ENCODE measurements around the gene THADA.

Gene THADA

DNA sequence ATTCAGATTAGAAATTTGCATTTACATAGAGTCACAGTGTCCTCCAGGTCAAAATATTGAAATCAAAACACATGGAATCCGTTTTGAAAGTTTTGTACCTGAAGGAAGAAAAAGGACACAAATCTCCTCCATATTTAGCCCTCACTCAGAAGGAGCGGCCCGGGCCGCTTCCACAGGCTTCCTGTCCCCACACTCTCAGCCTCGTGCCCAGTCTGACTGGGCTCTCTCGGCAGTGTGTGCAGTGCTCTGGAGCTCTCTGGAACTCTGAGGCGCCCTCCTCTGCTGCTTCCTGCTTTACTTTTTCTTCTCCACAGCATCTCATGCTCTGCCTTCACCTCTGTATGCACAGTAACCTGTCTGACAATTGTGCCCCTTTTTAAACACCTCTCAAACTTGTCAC, 347.2 kb downstream of the THADA start:
- no peak for DNase-seq (ENCODE audit: low read depth)

DNA sequence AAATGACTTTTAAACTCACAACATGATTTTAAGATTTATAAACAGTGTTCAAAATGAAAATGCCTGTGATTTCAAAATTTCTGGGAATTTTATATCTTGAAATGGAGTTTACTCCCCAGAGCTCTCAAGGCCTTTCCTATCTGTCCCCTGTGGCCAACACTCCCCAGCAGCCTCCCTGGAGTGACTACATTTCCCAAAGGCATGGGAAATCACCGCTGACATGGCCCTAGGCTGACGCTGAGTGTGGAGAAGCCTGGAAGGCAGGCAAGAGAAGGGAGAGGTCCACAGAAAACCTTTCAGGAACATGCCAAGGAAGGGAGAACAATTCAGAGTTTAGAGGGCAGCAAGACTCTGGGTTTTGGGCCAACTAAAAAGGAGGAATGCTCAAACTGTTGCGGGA, 349.2 kb downstream of the THADA start:
- DNase-seq (ENCODE audit: low read depth), result no peak

DNA sequence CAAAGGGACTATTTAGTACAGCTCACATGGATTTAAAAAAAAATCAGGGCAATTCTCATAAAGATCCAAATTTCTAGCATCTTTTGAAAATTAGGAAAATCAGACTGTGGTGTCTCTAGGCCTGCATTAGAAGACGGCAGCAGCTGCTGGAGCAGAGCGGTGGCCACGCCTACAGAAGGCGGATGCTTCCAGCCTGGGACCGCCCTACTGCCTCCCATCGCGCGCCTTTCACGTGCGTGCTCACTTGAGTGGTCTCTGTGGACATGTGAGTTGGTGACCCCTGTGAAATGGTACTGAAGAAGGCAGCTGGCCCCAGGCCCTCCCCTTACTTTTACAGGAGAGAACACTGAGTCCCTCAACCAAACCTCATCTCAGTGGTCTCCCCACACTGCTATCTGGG, 354.3 kb downstream of the THADA start:
- DNase-seq (ENCODE audit: low read depth), result no peak

DNA sequence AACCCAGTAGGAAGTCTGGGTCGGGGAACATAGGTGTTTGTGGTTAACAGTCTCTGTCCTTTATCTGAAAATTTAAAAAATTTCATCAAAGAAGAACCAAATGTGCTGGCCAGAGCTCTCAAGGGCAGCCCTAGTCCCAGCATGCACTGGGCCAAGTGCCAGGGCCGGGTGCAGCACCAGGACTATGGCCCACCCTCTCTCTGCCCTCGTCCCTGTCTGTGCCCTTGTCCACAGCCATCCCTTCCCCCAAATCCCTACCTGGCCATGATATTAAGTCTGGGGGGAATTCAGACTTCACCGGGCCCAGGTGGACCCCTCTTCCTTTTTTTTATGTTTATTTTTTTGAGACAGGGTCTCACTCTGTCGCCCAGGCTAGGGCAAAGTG, 355.1 kb downstream of the THADA start:
- no peak for DNase-seq (ENCODE audit: low read depth)

DNA sequence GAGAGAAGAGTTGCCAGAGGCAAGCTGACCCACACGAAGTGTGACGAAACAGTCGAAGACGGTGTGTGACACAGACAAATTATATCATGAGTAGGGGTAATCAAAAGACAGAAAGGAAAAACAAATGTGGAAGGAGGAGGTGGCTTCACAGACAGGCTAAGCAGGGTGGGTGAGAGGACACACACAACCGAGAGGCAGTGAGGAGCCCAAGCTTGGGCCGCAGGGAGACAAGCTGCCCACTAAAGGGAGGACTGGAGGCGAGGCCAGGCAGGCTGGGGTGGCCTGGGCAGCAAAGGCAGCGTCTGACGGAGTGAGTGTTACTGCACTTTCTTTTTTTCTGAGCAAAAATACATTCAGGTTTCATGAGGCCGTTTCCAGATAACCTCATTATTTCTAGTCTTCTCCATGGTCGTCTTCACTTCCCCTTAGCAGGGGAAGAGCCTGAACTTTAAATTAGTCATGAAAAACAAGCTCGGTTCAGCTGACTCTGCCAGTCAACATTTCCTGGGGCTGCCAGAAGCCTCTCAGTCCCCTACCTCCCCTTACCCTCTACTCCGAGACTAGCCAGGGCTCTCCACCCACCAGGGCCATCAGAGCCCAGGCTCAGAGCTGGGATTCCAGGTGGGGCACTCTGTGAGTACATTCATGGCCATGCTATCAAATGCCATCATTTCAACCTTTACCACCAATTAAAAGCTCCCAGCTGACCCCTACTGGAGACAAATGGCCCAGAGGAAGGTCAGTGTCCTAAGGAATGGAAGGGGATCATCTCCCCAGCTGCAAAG, 355.7 kb downstream of the THADA start:
- DNase-seq (ENCODE audit: low read depth), result no peak

DNA sequence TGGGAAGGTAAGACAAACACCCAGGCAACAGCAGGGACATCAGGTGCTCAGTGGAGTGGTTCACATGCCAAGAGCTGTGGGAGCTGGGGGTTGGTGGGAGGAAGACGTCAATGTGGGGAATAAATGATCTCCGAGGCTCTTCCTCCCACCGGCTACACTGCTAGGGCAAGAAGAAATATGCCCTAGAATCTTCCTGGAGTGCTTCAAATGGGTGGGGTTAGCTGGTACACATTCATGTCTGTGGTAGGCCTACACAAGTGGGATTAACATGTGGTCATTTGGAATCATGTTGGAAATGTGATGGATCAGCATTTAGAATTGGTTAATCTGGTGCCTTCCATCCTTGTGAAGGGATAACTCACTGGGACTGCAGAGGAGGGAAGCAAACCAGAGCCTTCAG, 357.0 kb downstream of the THADA start:
- DNase-seq (ENCODE audit: low read depth), result no peak

DNA sequence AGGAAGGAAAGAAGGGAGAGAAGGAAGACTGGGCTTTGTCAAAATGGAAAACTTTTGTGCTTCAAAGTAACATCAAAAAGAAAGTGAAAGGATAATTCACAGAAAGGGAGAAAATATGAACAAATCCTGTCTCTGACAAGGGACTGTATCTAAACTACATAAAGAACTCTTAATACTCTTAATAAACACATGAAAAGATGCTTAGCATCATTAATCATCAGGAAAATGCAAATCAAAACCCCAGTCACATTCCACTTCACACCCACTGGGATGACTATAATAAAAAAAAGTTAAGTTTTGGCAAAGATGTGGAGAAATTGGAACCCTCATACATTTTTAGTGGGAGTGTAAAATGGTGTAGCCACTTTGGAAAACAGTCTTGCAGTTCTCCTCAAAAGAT, 357.7 kb downstream of the THADA start:
- DNase-seq (ENCODE audit: low read depth), result no peak

DNA sequence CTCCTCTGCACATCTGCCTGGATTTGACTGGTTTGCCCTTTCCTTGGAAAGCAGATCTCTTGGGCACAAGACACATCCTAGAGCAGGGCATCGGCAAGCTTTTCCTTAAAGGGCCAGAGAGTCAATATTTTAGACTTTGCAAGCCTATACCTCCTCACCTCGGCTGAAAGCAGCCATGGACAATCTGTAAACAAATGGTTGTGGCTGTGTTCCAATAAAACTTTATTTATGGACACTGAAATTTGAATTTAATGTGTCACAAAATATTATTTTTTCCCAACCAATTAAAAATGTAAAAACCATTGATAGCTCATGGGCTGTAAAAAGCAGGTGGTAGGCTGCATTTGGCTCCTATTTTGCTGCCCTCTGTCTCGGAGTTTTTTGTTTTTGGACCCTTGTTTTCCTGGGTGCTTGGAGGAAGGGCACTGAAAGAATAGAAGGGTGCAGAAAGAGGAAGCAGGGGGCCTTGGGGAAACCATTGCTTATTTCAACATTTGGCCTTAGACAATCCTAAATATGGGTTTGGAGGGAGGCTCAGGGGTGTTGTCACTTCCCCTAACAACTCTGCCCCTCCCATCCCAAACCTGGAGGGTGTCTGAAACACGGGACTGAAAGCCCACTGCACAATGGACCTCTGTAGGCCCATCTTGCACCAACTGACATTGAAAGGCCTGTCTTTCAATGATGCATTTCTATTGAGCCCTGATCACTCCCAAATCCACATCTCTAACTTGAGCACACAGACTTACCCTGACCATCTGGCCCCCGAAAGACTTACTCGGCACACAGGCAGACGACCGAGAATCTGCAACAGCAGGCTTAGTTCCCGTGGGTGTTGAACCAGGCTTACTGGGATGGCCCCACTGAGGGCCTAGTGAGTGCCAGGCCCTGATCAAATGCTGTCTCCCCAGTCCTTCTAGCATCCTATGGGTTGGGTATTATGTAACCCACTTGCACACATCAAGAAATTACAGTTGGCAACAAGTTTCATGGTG, 362.3 kb downstream of the THADA start:
- no peak for DNase-seq (ENCODE audit: low read depth)

DNA sequence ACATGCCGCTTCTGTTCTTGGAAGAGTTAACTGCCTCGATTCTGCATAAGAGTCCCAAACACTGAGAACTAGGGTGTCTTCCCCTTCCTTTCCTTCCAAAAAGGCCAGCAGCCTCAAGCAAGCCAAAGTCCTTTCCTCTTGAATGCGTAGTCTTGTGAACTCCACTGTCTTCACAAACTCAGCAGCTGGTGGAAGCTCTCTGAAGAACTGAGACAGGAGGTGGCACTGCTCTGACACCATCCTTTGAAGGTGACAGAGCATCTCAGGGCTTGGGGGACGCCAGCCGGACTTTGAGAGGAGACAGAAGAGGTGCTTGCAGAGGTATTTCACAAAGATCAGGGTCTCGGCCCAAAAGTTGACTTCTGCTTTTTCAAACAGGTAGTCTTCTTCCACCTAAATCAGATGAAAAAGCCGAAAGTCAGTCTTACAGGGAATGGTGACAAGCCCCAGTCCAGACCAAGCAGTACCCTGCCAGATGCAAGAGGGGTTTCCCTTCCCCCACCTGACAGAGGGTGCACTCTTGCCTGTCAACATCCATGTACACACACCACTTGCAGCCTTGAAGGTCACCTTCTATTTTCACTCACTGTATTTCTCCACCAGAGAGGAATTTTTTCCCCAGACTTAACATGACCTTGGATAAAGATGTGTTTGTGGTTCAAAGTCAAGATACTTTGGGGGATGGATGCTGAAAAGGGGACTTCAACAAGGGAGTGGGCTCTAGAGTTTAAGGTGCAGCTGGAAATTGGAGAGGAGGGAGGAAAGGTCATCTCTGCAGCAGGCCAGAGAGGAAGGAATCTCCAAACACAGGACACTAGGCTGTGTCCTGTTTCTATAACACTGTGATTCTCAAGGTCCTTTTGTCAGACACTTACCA, 364.6 kb downstream of the THADA start:
- DNase-seq (ENCODE audit: low read depth), result no peak

DNA sequence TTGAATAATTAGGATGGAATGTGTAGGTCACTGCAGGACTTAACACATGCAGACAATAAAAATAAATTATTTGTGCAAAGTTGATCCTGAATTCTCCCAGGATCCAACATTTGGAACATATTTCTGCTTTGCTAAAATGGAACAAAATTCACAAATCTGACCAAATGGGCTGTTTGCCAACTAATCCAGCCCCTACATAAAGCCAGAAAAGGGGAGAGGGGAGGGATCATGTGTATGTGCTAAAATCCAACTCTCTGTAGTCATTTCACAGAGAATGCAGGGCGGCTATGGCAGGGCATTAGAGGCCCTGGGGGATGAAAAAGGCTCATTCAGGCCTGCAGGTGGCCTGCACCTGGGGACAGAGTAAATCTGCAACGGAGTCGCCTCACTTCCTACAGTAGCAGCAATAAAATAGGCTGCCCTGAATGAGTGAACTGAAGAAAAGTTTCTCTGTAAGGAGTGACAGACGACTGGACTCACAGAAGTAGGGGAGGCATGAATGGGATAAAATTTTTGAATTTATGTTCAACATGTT, 365.4 kb downstream of the THADA start:
- DNase-seq (ENCODE audit: low read depth), result no peak

DNA sequence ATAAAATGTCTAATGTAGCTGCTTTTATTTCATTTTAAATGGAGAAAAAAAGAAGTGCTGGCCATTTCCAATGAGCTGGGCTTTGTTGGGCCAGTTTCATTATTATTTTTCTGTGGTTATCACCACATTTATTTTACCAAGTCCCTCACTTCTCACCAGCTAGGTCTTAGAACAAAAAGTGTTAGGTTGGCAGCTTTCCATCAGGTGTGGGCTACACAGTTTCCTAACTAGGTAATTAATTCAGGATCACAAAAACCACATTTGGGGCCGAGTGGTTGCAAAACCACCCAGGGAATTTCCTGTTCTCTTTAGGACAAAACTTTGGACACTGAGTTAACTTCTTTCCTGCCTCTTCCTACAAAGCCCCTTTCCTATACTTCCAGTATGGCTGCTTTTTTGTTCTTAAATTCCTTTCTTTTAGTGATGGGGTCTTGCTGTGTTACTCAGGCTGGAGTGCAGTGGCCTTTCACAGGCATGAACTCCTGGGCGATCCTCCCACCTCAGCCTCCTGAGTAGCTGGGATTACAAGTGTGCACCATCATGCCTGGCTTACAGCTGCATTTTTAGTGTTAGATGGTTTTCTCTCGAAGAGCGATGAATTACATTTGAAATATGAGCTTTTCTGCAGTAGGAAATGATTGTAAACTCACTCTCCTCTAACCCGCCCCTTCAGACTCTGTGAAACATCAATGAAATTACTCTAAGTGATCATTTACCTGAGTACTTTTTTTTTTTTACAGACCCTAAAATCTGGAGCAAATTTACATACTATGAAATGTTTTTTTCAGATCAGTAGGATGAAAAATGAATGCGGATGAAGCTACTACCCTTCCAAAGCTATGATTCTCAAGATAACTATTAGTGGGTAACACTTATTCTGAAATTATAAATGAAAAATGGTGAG, 366.8 kb downstream of the THADA start:
- no peak for DNase-seq (ENCODE audit: low read depth)

DNA sequence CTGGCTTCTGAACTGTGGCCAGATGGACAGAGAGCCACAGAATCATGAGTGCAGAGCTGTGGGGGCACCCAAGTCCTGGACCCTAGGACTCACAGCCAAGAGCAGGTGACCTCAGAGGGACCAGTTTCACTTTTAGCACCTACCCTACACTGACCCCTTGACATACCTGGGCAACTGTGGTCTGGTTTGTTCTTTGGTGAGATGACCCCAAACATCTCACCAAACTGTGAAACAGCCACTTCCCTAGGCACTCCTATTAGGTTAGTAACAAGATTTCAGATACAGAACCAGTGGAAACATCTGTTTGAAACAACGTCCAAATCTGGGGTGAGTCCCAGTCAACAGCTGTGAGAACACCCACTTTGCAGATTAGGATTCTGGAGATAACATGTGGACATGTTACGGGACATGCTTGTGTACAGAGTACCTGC, 367.5 kb downstream of the THADA start:
- no peak for DNase-seq (ENCODE audit: low read depth)

DNA sequence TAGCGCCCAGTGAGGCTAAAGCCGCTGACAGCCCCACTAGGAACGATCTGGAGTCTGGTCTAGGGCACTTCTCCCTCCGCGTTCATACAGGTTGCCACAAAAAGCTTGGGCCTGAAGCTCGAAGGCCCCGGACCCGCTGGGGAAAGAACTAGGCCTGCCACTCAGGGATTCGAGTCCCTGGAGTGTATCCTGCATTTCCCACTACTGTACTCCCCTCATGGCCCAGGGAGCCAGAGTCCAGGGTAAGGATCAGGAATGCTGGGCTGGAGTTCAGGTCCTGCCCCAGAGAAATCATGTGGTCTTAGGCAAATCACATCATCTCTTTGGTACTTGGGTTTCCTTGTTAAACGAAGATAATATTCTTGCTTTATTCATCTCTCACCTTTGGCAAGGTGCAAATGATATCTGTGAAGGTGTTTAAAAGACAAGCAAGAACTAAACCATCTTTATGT, 368.0 kb downstream of the THADA start:
- DNase-seq (ENCODE audit: low read depth), result no peak

DNA sequence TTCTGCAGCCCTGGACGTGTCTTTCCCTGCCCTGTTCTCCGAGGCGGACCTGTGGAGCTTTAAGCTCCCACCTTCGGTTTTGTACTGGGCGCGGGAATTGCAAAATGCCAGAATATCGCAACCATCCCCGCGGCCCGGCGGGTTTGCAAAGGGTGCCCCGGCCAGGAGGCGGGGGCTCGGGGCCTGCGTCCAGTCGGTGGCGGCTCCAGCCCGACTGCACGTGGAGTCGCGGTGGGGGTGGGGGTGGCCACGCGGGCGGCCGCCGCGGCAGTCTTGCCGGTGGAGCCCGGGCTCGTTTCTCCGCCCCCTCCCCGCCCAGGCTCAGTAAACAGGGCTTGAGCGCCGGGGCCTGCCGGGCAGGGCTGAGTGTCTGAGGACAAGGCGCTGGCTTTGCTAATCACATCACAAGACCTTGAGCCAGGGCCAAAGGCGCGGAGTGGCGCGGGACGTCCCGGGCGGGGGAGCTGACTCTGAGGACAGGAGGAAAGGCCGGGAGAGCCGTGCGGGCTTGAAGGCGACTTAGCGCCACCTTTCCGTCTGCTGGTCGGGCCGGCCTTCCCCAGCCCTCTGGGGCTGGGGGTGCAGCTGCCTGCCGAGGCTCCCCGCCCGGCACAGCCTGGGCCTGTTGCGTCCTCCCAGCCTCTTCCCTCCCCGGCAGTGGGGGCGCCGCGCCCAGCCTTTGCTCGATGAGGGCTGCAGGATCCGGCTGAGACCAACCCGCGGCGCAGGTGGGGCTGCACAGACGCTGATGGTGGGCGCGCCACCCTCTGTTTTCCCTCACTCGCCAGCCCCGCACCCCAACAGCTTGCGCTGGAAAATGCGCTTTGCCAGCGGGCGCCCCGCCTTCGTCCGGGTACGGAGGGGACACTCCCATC, 368.6 kb downstream of the THADA start:
- DNase-seq (ENCODE audit: low read depth), result peak; percentile 21

DNA sequence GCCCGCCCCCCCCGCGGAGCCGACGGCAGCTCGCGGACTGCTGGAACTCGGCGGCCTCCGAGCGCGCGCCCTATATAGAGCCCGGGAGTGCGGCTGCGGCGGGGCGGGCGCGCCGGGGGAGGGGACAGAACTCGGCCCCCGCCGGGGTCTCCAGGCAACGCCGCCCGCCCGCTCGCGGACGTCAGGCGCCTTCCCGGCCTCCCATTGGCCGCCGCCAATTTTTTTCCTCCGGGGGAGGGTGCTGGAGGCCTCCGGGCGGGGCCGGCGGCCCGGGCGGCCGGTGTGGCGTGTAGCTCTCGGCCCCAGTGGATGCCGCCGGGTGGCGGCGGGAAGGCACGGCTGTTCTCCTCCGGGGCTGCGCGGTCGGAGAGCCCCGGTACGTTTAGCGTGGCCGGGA, 369.3 kb downstream of the THADA start, which contains the start of gene ZFP36L2:
Gene ZFP36L2 (minus strand): TSS at position 49 of the 397 bp plus-strand sequence. CDS start 291 bp downstream, outside the sequence.
- peak; percentile 73 for DNase-seq (ENCODE audit: low read depth)

DNA sequence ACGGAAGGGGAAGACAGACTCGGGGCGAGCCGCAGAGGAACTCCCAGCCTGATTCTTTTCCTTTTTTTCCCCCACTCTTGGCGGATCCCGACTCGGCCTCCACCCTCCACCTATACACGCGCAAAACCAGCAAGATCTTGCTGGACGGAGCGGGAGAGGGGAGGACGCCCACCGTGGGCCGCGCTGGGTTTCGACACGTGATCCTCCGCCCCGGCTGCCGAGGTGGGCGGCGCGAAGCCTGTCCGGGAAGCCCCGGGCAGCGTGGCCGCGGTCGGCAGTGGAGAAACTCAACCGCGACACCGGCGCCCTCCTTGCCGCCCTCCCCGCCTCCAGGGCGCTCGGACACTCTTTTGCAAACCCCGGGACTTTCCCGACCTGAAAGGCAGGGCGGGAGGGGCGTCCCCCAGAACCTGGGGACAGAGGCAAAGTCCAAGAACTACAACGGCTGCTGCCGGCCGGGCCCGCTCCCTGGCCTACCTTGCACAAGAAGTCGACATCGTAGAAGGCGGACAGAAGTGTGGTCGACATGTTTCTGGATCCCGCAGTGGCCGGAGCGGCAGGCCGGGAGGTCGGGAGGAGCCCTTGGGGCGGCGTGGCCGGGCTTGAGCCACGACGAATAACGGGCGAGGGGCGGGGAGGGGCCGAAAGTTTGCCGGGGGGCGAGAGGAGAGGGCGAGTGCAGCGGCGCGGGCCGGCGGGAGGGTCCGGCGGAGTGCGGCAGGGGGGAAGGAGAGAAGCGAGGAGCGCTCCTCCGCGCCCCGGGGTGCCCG, 369.9 kb downstream of the THADA start:
- DNase-seq (ENCODE audit: low read depth), result peak; percentile 14

DNA sequence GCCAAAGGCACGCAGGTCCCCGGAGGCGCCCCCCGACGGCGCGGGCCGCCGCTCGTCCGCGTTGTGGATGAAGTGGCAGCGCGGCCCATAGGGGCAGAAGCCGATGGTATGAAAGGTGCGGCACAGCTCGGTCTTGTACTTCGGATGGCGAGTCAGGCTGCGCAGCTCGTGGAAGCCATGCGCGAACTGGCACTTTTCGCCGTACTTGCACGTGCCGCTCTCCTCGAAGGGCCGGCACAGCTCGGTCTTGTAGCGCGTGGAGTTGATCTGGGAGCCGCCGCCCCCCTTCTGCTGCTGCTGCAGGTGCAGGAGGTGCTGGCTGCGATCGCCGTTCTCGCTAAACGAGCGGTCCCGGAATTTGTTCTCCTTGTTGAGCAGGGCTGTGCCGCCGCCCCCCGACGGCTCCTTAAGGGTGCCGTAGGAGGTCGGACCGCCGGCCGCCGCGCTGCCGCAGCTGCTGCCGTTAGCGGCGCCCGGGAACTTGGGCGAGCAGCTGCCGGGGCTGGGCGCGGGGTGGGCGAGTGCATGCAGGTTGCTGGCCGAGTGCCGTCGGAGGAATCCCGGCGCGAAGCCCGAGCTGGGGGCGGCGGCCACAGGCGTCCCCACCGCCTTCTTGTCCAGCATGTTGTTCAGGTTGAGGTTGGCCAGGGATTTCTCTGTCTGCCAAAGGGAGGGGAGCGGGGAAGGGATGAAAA, 370.6 kb downstream of the THADA start:
- DNase-seq (ENCODE audit: low read depth), result no peak

DNA sequence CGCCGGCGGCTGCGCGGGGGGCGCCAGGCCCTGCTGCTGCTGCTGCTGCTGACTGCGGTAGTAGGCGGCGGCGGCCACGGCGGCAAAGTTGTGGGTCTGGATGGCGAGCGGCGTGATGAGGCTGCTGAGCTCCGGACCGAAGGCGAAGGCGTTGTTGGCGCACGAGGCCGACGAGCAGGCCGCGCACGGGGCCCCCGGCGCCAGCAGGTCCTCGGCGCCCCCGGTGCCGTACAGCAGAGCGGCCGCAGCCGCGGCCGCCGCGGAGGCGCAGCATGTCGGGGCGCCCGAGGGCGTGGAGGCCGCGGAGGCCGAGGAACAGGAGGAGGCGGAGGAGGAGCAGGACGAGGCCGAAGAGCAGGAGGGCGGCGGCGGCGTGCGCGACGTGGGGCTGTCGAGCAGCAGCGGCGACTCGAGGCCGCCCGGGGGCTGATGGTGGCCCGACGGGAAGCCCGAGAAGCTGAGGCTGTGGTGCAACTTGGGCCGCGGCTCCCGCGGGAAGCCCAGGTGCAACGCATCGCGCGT, 371.2 kb downstream of the THADA start:
- DNase-seq (ENCODE audit: low read depth), result no peak
